NCI-H2107 (cell line): ENCODE results near the gene FUOM.
"Not testable (repeated sequence)": the region's sequence is repeated elsewhere in the genome, so short reads cannot be mapped to it uniquely, and the experiment has no call there.

Experiments used
- DNase-seq: peaks from one replicate; lab custom pipeline; 2025; lab: John Stamatoyannopoulos, UW

Gene FUOM

GRCh38 chr10:133332936-133333699, 24.7 kb downstream of the FUOM start:
- DNase-seq: no peak

- peak; percentile 59 for DNase-seq
Observed at GRCh38 chr10:133329491-133330202, 28.2 kb downstream of the FUOM start.

GRCh38 chr10:133328358-133329343, 29.2 kb downstream of the FUOM start:
- DNase-seq: no peak

GRCh38 chr10:133327651-133328357, 30.0 kb downstream of the FUOM start:
- no peak for DNase-seq

- no peak for DNase-seq
Observed at GRCh38 chr10:133326745-133327650, 30.8 kb downstream of the FUOM start.

- DNase-seq: no peak
Observed at GRCh38 chr10:133326223-133326551, 31.6 kb downstream of the FUOM start.

GRCh38 chr10:133325440-133326222, 32.2 kb downstream of the FUOM start:
- DNase-seq: no peak

- DNase-seq: no peak
Observed at GRCh38 chr10:133324857-133325260, 33.0 kb downstream of the FUOM start.

GRCh38 chr10:133324198-133324792, 33.5 kb downstream of the FUOM start:
- no peak for DNase-seq

- DNase-seq: not testable (repeated sequence)
Observed at GRCh38 chr10:133322064-133322709, 35.6 kb downstream of the FUOM start.

- not testable (repeated sequence) for DNase-seq
Observed at GRCh38 chr10:133320852-133321422, 36.9 kb downstream of the FUOM start.

- DNase-seq: peak; percentile 17
Observed at GRCh38 chr10:133318494-133319127, 39.2 kb downstream of the FUOM start.

- no peak for DNase-seq
Observed at GRCh38 chr10:133316732-133317131, 41.1 kb downstream of the FUOM start.

- DNase-seq: no peak
Observed at GRCh38 chr10:133316266-133316665, 41.6 kb downstream of the FUOM start.

- no peak for DNase-seq
Observed at GRCh38 chr10:133315847-133316246, 42.0 kb downstream of the FUOM start.

GRCh38 chr10:133314911-133315310, 42.9 kb downstream of the FUOM start:
- no peak for DNase-seq

- no peak for DNase-seq
Observed at GRCh38 chr10:133313192-133313591, 44.6 kb downstream of the FUOM start.

- DNase-seq: no peak
Observed at GRCh38 chr10:133312769-133313145, 45.1 kb downstream of the FUOM start.
